ENCODE measurements around the gene FBP2.

DNA sequence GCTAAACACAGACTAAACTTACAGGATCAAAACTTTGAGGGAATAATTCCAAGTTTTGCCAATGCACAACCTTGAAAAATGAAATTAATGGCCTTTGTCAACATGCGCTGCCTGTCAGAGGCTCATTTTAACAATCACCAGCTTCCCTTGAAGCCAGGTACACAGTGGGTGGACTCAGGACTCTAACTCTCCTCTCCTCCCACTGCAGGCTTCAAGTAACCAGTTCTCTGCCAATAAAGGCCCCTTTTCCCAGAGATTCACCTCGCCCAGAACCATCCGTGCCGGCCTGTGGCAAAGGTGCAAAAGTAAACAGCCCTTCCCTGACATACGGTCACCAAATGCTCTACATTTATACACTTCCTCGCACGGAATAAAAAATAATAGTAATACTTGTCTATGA, 18.4 kb upstream of the FBP2 start:
- TF ChIP-seq, protein P1, sequence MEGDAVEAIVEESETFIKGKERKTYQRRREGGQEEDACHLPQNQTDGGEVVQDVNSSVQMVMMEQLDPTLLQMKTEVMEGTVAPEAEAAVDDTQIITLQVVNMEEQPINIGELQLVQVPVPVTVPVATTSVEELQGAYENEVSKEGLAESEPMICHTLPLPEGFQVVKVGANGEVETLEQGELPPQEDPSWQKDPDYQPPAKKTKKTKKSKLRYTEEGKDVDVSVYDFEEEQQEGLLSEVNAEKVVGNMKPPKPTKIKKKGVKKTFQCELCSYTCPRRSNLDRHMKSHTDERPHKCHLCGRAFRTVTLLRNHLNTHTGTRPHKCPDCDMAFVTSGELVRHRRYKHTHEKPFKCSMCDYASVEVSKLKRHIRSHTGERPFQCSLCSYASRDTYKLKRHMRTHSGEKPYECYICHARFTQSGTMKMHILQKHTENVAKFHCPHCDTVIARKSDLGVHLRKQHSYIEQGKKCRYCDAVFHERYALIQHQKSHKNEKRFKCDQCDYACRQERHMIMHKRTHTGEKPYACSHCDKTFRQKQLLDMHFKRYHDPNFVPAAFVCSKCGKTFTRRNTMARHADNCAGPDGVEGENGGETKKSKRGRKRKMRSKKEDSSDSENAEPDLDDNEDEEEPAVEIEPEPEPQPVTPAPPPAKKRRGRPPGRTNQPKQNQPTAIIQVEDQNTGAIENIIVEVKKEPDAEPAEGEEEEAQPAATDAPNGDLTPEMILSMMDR (optimal IDR thresholded peaks at IDR 0.05 in 1 of 3, IDR thresholded peaks at IDR 0.05 in 1 of 3, conservative IDR thresholded peaks at IDR 0.05 in 1 of 3; ENCODE audit: extremely low read depth in 1 of 3, insufficient read depth in 2 of 3, low read length in 3 of 3), result no peak
- no peak for TF ChIP-seq EZH2 (IDR thresholded peaks at IDR 0.05; ENCODE audit: low read length)
